Measurements from ENCODE around the gene CCDC175.

CCDC175 gene

GRCh38 chr14:59481871-59482540 is 94.6 kb downstream of the CCDC175 start:
- DNase-seq, result no peak

GRCh38 chr14:59481407-59481806 is 95.2 kb downstream of the CCDC175 start:
- DNase-seq, result no peak

- DNase-seq, result no peak
Measured at GRCh38 chr14:59480166-59480565, 96.4 kb downstream of the CCDC175 start.

- no peak for DNase-seq
Measured at GRCh38 chr14:59478540-59478939, 98.1 kb downstream of the CCDC175 start.

- no peak for DNase-seq
Measured at GRCh38 chr14:59475709-59476108, 100.9 kb downstream of the CCDC175 start.

GRCh38 chr14:59474172-59474571 is 102.4 kb downstream of the CCDC175 start:
- DNase-seq, result no peak

- DNase-seq, result no peak
Measured at GRCh38 chr14:59465316-59466135, 111.1 kb downstream of the CCDC175 start, which contains the start of gene GPR135. Gene GPR135, minus strand, starts transcription at chr14:59465380. Its CDS starts 154 bp downstream, at chr14:59465226.

GRCh38 chr14:59464486-59465315 is 111.9 kb downstream of the CCDC175 start:
- no peak for DNase-seq

- DNase-seq, result no peak
Measured at GRCh38 chr14:59463787-59464485, 112.7 kb downstream of the CCDC175 start.

GRCh38 chr14:59461891-59462290 is 114.7 kb downstream of the CCDC175 start:
- no peak for DNase-seq

GRCh38 chr14:59460378-59460777 is 116.2 kb downstream of the CCDC175 start:
- DNase-seq, result no peak

GRCh38 chr14:59458486-59458885 is 118.1 kb downstream of the CCDC175 start:
- no peak for DNase-seq

GRCh38 chr14:59455411-59455810 is 121.2 kb downstream of the CCDC175 start:
- no peak for DNase-seq
